Endodermal cell (in vitro differentiated cells): Measurements from ENCODE around the gene MICAL3. TPM values are rescaled to one million over a fixed set of nuclear protein-coding genes. Genes with fewer than 3 reads are reported as not detected.

Experiments
- DNase-seq: peaks from one replicate; pipeline ENCODE4 v3.0.0-alpha.2; 2017
- H3K27ac ChIP-seq: 2 replicates; pipeline ENCODE4 v1.5.1; 2013; ENCODE audit warnings: mild to moderate bottlenecking, low read depth, low read length, moderate library complexity
- H3K27me3 ChIP-seq: 2 replicates; pipeline ENCODE4 v1.6.1; 2013; ENCODE audit warnings: mild to moderate bottlenecking, low read length, moderate library complexity; ENCODE audit not compliant: insufficient read depth, control insufficient read depth, poor library complexity, severe bottlenecking
- H3K36me3 ChIP-seq: 2 replicates; pipeline ENCODE4 v1.7.0; 2013; ENCODE audit warnings: mild to moderate bottlenecking, low read length, moderate library complexity; ENCODE audit not compliant: control insufficient read depth, insufficient read depth
- H3K4me1 ChIP-seq: one replicate; pipeline ENCODE4 v1.7.0; 2013; ENCODE audit warnings: low read length; ENCODE audit not compliant: control insufficient read depth, insufficient read depth
- H3K4me3 ChIP-seq: 2 replicates; pipeline ENCODE4 v1.5.1; 2013; ENCODE audit warnings: mild to moderate bottlenecking, low read length, moderate library complexity
- H3K9ac ChIP-seq: 2 replicates; pipeline ENCODE4 v1.6.1; 2013; ENCODE audit warnings: mild to moderate bottlenecking, low read length, moderate library complexity; ENCODE audit not compliant: poor library complexity, severe bottlenecking; ENCODE audit errors: extremely low read depth
- H3K9me3 ChIP-seq: 2 replicates; pipeline ENCODE4 v1.6.1; 2013; ENCODE audit warnings: mild to moderate bottlenecking, low read length, moderate library complexity; ENCODE audit not compliant: control insufficient read depth
- H3K27ac Mint-ChIP-seq: 2 replicates; pipeline ENCODE4 v1.8.0; 2020; ENCODE audit warnings: mixed read lengths
- H3K27me3 Mint-ChIP-seq: 2 replicates; pipeline ENCODE4 v1.8.0; 2021; ENCODE audit warnings: mild to moderate bottlenecking, mixed read lengths; ENCODE audit not compliant: insufficient read depth
- H3K36me3 Mint-ChIP-seq: 2 replicates; pipeline ENCODE4 v1.8.0; 2020; ENCODE audit warnings: low read depth, mixed read lengths
- H3K4me1 Mint-ChIP-seq: 2 replicates; pipeline ENCODE4 v1.8.0; 2020; ENCODE audit warnings: mixed read lengths
- H3K4me3 Mint-ChIP-seq: 2 replicates; pipeline ENCODE4 v1.8.0; 2020; ENCODE audit warnings: mild to moderate bottlenecking, moderate library complexity, mixed read lengths
- H3K9me3 Mint-ChIP-seq: 2 replicates; pipeline ENCODE4 v1.8.0; 2020; ENCODE audit warnings: mild to moderate bottlenecking, mixed read lengths
- CTCF ChIP-seq: fragments of 200-600 bp; sonication (generic); conservative IDR thresholded peaks from 2 replicates; pipeline ENCODE4 v1.5.0; 2021; ENCODE audit warnings: antibody characterized with exemption, mild to moderate bottlenecking
- WGBS, 2 experiments: methylation state at CpG; one replicate each; pipeline versions ENCODE4 v1.1.5 to v1.1.7; 2013; ENCODE audit warnings: missing lambda C conversion rate in 2 of 2, mixed read lengths in 1 of 2; ENCODE audit not compliant: insufficient coverage in 1 of 2, insufficient read length in 1 of 2; 5-methylcytosine and 5-hydroxymethylcytosine counted together
- total RNA-seq, 2 donors: library from RNA; stranded (reverse); fragmentation: NEBNext Ultra II Directional in 1 of 2; extraction: Animal tissue kit (Norgen Biotek cat#: 25700) in 1 of 2; gene quantifications; 2 replicates in 1 of 2; 3 replicates in 1 of 2; pipeline ENCODE4 v1.2.1, GENCODE V29; 2021

The MICAL3 gene
- total RNA-seq, 2 donors from 2014 or later, result 42.8 to 48.1 TPM

DNA sequence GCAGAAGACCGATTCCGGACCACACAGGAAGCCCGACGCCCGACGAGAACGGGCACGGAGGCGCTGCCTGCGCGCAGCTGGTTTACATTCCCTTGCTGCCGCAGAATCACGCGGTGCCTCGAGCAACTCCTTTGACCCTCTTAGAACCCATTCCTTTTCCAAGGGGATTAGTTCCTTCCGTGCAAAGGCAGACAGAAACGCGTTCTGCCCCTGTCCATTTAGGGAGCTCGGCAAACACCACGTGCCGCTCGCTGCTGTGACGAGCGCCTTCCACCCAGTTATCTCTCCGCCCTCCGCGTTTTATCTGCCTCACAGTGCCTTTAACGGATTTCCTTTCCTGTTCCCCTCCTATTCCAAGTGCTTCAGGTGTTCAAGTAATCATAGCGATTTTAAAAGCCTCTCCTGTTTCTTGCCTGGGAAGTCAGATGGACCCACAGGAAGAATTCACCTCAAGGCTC is 24.1 kb upstream of the MICAL3 start:
- no peak for TF ChIP-seq CTCF
- no peak overlapping the region for H3K9ac ChIP-seq
- Mint-ChIP-seq H3K36me3 (no peaks in the 10 kb centered on the region), H3K27ac (no peak overlapping the region), H3K27me3 (peaks cover 8% of the 10 kb centered on the region), H3K4me1 (no peaks in the 10 kb centered on the region), H3K9me3 (peaks cover 11% of the 10 kb centered on the region), H3K4me3 (no peak overlapping the region)
- DNase-seq, result no peak
- H3K9me3 ChIP-seq, result no peaks in the 10 kb centered on the region
- no peak overlapping the region for H3K27ac ChIP-seq
- WGBS, 2 experiments, result 87 to 90% methylated on average over 18 to 29 of the region's 29 CpGs
- no peaks in the 10 kb centered on the region for H3K36me3 ChIP-seq
- no peak overlapping the region for H3K4me3 ChIP-seq
- no peaks in the 10 kb centered on the region for H3K27me3 ChIP-seq
- no peaks in the 10 kb centered on the region for H3K4me1 ChIP-seq

- Histone ChIP-seq H3K4me3 (no peak overlapping the region), H3K9ac (no peak overlapping the region), H3K9me3 (no peaks in the 10 kb centered on the region), H3K36me3 (no peaks in the 10 kb centered on the region), H3K4me1 (no peaks in the 10 kb centered on the region), H3K27ac (no peak overlapping the region), H3K27me3 (no peaks in the 10 kb centered on the region)
- no peaks in the 10 kb centered on the region for H3K36me3 Mint-ChIP-seq
- H3K9me3 Mint-ChIP-seq, result peaks cover 10% of the 10 kb centered on the region
- H3K4me3 Mint-ChIP-seq, result no peak overlapping the region
- DNase-seq, result no peak
- H3K27me3 Mint-ChIP-seq, result peaks cover 8% of the 10 kb centered on the region
- no peak overlapping the region for H3K27ac Mint-ChIP-seq
- 92% methylated on average over 6 to 9 of the region's 9 CpGs for whole genome bisulfite sequencing, 2 experiments
- TF ChIP-seq CTCF, result no peak
- no peaks in the 10 kb centered on the region for H3K4me1 Mint-ChIP-seq
Observed at GRCh38 chr22:18048041-18048440, 23.7 kb upstream of the MICAL3 start.

- H3K4me3 Mint-ChIP-seq, result no peak overlapping the region
- no peaks in the 10 kb centered on the region for H3K36me3 Mint-ChIP-seq
- Histone ChIP-seq H3K9me3 (no peaks in the 10 kb centered on the region), H3K9ac (no peak overlapping the region), H3K36me3 (no peaks in the 10 kb centered on the region), H3K27me3 (no peaks in the 10 kb centered on the region), H3K4me3 (no peak overlapping the region), H3K4me1 (no peaks in the 10 kb centered on the region), H3K27ac (no peak overlapping the region)
- H3K27ac Mint-ChIP-seq, result no peak overlapping the region
- 90 to 100% methylated on average over 1 to 3 of the region's 4 CpGs for WGBS, 2 experiments
- peaks cover 8% of the 10 kb centered on the region for H3K27me3 Mint-ChIP-seq
- TF ChIP-seq CTCF, result no peak
- no peak for DNase-seq
- peaks cover 10% of the 10 kb centered on the region for H3K9me3 Mint-ChIP-seq
- H3K4me1 Mint-ChIP-seq, result no peaks in the 10 kb centered on the region
Observed at GRCh38 chr22:18045794-18046193, 21.4 kb upstream of the MICAL3 start.
